ENCODE data around the gene USF2.

The USF2 gene

DNA sequence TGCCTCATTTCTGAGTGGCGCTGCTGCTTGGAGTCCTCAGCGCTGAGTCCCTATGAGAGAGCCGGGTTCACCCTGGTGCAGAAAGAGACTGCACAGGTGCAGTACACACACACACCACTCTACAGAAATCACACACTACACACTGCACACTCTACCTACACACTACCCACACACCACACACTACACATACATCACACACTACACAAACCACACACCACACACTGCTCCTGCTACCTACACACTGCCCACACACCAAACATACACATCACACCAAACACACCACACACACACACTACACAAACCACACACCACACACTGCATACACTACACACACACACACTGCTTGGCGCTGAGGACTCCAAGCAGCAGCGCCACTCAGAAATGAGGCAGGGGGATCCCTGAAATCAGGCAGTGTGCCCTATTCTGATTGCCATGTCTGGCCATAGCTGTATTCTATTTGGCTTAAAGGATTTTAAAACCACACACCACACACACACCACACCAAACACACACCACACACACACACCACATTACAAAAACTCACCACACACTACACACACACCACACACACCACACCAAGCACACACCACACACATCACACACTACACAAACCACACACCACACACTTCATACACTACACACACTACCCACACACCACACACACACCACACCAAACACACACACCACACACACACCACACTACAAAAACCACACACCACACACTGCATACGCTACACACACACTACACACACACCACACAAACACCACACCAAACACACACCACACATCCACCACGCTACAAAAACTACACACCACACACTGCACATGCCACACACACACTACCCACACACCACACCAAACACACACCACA is 28.1 kb downstream of the USF2 start (continued):
- TF ChIP-seq, protein P1, sequence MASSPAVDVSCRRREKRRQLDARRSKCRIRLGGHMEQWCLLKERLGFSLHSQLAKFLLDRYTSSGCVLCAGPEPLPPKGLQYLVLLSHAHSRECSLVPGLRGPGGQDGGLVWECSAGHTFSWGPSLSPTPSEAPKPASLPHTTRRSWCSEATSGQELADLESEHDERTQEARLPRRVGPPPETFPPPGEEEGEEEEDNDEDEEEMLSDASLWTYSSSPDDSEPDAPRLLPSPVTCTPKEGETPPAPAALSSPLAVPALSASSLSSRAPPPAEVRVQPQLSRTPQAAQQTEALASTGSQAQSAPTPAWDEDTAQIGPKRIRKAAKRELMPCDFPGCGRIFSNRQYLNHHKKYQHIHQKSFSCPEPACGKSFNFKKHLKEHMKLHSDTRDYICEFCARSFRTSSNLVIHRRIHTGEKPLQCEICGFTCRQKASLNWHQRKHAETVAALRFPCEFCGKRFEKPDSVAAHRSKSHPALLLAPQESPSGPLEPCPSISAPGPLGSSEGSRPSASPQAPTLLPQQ (tag by site-specific recombination; IDR thresholded peaks at IDR 0.05), result no peak
- TF ChIP-seq ZNF174 (tag by site-specific recombination; IDR thresholded peaks at IDR 0.05) (no peak), ZNF48 (tag by site-specific recombination; IDR thresholded peaks at IDR 0.05) (no peak), ZNF2 (tag by site-specific recombination; IDR thresholded peaks at IDR 0.05) (peak; percentile 76), ZNF843 (tag by site-specific recombination; IDR thresholded peaks at IDR 0.05) (no peak), ZNF76 (tag by site-specific recombination; IDR thresholded peaks at IDR 0.05; ENCODE audit: borderline replicate concordance, low read depth) (peak; percentile 19; the same call in 1 of the 2 replicates), ZNF621 (tag by site-specific recombination; IDR thresholded peaks at IDR 0.05) (no peak; the same call in 1 of the 2 replicates), ZXDB (tag by site-specific recombination; IDR thresholded peaks at IDR 0.05) (no peak), ZFP69B (tag by site-specific recombination; IDR thresholded peaks at IDR 0.05) (no peak), KLF10 (tag by site-specific recombination; IDR thresholded peaks at IDR 0.05) (no peak), ZNF248 (tag by site-specific recombination; IDR thresholded peaks at IDR 0.05) (peak; percentile 81; the same call in 1 of the 2 replicates), ZNF221 (tag by site-specific recombination; IDR thresholded peaks at IDR 0.05; ENCODE audit: borderline replicate concordance) (no peak), ZNF658 (tag by site-specific recombination; IDR thresholded peaks at IDR 0.05) (no peak), ZNF121 (tag by site-specific recombination; IDR thresholded peaks at IDR 0.05) (no peak), ZNF777 (tag by site-specific recombination; IDR thresholded peaks at IDR 0.05; ENCODE audit: borderline replicate concordance) (no peak), ZNF670 (tag by site-specific recombination; IDR thresholded peaks at IDR 0.05; ENCODE audit: low read depth) (peak; percentile 8; the same call in 1 of the 2 replicates), MYNN (tag by site-specific recombination; IDR thresholded peaks at IDR 0.05; ENCODE audit: borderline replicate concordance) (no peak)
- TF ChIP-seq, protein P2, sequence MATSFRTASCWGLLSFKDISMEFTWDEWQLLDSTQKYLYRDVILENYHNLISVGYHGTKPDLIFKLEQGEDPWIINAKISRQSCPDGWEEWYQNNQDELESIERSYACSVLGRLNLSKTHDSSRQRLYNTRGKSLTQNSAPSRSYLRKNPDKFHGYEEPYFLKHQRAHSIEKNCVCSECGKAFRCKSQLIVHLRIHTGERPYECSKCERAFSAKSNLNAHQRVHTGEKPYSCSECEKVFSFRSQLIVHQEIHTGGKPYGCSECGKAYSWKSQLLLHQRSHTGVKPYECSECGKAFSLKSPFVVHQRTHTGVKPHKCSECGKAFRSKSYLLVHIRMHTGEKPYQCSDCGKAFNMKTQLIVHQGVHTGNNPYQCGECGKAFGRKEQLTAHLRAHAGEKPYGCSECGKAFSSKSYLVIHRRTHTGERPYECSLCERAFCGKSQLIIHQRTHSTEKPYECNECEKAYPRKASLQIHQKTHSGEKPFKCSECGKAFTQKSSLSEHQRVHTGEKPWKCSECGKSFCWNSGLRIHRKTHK (tag by site-specific recombination; IDR thresholded peaks at IDR 0.05), result no peak
- TF ChIP-seq, protein P3, sequence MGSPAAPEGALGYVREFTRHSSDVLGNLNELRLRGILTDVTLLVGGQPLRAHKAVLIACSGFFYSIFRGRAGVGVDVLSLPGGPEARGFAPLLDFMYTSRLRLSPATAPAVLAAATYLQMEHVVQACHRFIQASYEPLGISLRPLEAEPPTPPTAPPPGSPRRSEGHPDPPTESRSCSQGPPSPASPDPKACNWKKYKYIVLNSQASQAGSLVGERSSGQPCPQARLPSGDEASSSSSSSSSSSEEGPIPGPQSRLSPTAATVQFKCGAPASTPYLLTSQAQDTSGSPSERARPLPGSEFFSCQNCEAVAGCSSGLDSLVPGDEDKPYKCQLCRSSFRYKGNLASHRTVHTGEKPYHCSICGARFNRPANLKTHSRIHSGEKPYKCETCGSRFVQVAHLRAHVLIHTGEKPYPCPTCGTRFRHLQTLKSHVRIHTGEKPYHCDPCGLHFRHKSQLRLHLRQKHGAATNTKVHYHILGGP (tag by site-specific recombination; IDR thresholded peaks at IDR 0.05), result no peak; the same call in 1 of the 2 replicates
- TF ChIP-seq, protein P4, sequence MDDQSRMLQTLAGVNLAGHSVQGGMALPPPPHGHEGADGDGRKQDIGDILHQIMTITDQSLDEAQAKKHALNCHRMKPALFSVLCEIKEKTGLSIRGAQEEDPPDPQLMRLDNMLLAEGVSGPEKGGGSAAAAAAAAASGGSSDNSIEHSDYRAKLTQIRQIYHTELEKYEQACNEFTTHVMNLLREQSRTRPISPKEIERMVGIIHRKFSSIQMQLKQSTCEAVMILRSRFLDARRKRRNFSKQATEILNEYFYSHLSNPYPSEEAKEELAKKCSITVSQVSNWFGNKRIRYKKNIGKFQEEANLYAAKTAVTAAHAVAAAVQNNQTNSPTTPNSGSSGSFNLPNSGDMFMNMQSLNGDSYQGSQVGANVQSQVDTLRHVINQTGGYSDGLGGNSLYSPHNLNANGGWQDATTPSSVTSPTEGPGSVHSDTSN (CRISPR knock-in tag; IDR thresholded peaks at IDR 0.05), result no peak
- TF ChIP-seq, protein P5, sequence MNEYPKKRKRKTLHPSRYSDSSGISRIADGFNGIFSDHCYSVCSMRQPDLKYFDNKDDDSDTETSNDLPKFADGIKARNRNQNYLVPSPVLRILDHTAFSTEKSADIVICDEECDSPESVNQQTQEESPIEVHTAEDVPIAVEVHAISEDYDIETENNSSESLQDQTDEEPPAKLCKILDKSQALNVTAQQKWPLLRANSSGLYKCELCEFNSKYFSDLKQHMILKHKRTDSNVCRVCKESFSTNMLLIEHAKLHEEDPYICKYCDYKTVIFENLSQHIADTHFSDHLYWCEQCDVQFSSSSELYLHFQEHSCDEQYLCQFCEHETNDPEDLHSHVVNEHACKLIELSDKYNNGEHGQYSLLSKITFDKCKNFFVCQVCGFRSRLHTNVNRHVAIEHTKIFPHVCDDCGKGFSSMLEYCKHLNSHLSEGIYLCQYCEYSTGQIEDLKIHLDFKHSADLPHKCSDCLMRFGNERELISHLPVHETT (tag by site-specific recombination; IDR thresholded peaks at IDR 0.05), result no peak; the same call in 1 of the 2 replicates
- TF ChIP-seq, protein P6, sequence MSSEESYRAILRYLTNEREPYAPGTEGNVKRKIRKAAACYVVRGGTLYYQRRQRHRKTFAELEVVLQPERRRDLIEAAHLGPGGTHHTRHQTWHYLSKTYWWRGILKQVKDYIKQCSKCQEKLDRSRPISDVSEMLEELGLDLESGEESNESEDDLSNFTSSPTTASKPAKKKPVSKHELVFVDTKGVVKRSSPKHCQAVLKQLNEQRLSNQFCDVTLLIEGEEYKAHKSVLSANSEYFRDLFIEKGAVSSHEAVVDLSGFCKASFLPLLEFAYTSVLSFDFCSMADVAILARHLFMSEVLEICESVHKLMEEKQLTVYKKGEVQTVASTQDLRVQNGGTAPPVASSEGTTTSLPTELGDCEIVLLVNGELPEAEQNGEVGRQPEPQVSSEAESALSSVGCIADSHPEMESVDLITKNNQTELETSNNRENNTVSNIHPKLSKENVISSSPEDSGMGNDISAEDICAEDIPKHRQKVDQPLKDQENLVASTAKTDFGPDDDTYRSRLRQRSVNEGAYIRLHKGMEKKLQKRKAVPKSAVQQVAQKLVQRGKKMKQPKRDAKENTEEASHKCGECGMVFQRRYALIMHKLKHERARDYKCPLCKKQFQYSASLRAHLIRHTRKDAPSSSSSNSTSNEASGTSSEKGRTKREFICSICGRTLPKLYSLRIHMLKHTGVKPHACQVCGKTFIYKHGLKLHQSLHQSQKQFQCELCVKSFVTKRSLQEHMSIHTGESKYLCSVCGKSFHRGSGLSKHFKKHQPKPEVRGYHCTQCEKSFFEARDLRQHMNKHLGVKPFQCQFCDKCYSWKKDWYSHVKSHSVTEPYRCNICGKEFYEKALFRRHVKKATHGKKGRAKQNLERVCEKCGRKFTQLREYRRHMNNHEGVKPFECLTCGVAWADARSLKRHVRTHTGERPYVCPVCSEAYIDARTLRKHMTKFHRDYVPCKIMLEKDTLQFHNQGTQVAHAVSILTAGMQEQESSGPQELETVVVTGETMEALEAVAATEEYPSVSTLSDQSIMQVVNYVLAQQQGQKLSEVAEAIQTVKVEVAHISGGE (tag by site-specific recombination; conservative IDR thresholded peaks at IDR 0.05; ENCODE audit: low read depth), result no peak
- TF ChIP-seq, protein P7, sequence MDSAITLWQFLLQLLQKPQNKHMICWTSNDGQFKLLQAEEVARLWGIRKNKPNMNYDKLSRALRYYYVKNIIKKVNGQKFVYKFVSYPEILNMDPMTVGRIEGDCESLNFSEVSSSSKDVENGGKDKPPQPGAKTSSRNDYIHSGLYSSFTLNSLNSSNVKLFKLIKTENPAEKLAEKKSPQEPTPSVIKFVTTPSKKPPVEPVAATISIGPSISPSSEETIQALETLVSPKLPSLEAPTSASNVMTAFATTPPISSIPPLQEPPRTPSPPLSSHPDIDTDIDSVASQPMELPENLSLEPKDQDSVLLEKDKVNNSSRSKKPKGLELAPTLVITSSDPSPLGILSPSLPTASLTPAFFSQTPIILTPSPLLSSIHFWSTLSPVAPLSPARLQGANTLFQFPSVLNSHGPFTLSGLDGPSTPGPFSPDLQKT (IDR thresholded peaks at IDR 0.05; ENCODE audit: borderline replicate concordance, low read depth, low read length), result no peak
- TF ChIP-seq, protein P8, sequence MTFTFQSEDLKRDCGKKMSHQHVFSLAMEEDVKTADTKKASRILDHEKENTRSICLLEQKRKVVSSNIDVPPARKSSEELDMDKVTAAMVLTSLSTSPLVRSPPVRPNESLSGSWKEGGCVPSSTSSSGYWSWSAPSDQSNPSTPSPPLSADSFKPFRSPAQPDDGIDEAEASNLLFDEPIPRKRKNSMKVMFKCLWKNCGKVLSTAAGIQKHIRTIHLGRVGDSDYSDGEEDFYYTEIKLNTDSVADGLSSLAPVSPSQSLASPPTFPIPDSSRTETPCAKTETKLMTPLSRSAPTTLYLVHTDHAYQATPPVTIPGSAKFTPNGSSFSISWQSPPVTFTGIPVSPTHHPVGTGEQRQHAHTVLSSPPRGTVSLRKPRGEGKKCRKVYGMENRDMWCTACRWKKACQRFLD (tag by site-specific recombination; IDR thresholded peaks at IDR 0.05), result 0 out of 2 replicates have a peak, but pooled peaks have one; percentile 61

All from HEK293 (cell line).